ENCODE measurements around the gene SCEL. TPM values are rescaled to one million over a fixed set of nuclear protein-coding genes. Genes with fewer than 3 reads are reported as not detected.

SCEL gene
- total RNA-seq, 1 experiment from 2014 or later, result 1.3 TPM

DNA sequence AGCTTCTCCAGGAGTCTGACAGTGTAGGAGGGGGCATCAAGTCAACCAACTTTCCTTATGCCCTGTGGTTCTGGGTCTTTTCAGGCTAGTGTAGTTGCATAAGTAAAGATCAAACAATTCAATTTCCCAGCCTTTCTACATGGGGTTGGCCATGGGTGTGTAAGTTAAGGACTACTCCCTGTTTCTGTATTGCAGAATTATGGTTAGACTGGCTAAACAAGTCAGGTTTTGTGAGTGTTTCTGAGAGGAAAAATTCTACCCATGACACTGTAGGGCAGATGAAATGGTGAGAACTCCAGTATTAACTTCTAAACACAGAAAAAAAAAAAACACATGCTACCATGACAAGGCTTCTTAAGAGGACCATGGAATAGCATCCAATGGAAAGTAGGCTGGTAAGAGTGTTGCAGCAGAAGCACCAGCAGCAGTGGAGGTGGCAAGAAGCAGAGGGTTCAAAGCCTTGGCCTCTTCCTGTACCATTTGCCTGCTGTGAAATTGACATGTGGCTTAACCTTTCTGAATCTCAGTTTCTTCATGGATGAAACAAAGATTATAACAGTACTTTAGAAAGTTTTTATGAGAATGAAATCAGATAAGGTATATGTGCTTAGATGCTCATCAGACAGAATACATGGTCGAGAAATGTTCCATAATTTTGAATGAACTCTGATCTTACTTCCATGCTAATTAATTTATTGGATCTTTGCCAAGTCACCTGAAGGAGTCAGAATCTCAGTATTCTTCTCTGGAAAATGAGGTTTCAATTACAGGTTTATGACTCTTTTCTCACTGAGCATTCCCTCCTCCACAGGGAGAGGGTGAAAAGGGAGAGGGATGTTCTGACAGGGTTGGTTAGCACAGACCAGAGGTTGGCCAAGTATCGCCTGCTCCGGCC, 11.4 kb upstream of the SCEL start:
- Mint-ChIP-seq H3K4me1 (ENCODE audit: insufficient read depth, unreplicated experiment) (peaks cover 33% of the 10 kb centered on the region), H3K36me3 (ENCODE audit: insufficient read depth, unreplicated experiment) (no peaks in the 10 kb centered on the region), H3K27ac (ENCODE audit: low read depth, unreplicated experiment) (no peak overlapping the region), H3K27me3 (ENCODE audit: insufficient read depth, unreplicated experiment) (no peaks in the 10 kb centered on the region), H3K4me3 (ENCODE audit: unreplicated experiment) (no peak overlapping the region), H3K9me3 (ENCODE audit: unreplicated experiment) (no peaks in the 10 kb centered on the region)
- BruUV-seq (replicated peaks), result no TSS peak
- DNase-seq (ENCODE audit: unreplicated experiment), result no peak
- POLR2A ChIA-PET, result interaction anchor here (1.3 kb wide), 1 partner anchor 10 kb away, joined by 5 read pairs; no protein-coding TSS in a partner anchor
- intact Hi-C loops (cut with micrococcal nuclease), result no loop called here
- CTCF ChIA-PET, result interaction anchor here (0.6 to 1.1 kb wide), 2 partner anchors 9 to 12 kb away, joined by 3 to 5 read pairs; no protein-coding TSS in a partner anchor
- no peak for TF ChIP-seq CTCF (IDR thresholded peaks at IDR 0.05; ENCODE audit: unreplicated experiment)

DNA sequence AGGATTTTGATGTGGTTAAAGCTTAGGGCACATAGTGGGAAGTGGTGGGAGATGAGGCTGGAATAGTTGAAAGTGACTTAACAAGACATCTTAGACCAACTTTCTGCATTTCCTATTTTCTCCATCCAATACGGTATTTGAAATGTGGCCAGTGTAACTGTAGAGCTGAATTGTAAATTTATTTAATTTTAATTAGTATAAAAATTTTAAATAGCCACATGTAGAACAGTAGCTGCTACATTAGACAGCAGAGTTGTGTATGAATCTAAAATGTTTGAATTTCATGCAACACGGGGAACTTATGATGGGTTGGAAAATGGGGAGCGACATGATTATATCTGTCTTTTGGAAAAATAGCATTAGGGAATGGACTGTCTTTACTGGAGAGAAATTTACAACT, 7.1 kb upstream of the SCEL start:
- TF ChIP-seq CTCF (IDR thresholded peaks at IDR 0.05; ENCODE audit: unreplicated experiment), result no peak
- Mint-ChIP-seq H3K36me3 (ENCODE audit: insufficient read depth, unreplicated experiment) (no peaks in the 10 kb centered on the region), H3K27me3 (ENCODE audit: insufficient read depth, unreplicated experiment) (no peaks in the 10 kb centered on the region), H3K9me3 (ENCODE audit: unreplicated experiment) (no peaks in the 10 kb centered on the region), H3K4me3 (ENCODE audit: unreplicated experiment) (no peak overlapping the region), H3K27ac (ENCODE audit: low read depth, unreplicated experiment) (no peak overlapping the region), H3K4me1 (ENCODE audit: insufficient read depth, unreplicated experiment) (peaks cover 8% of the 10 kb centered on the region)
- no TSS peak for BruUV-seq (replicated peaks)
- DNase-seq (ENCODE audit: unreplicated experiment), result no peak
- ChIA-PET POLR2A (interaction anchor here (1.3 kb wide), 1 partner anchor 10 kb away, joined by 4 read pairs; no protein-coding TSS in a partner anchor), CTCF (interaction anchor here (1.0 to 2.8 kb wide), 2 partner anchors 11 to 36 kb away, joined by 4 to 16 read pairs; no protein-coding TSS in a partner anchor)
- intact Hi-C loops (cut with micrococcal nuclease), result no loop called here

DNA sequence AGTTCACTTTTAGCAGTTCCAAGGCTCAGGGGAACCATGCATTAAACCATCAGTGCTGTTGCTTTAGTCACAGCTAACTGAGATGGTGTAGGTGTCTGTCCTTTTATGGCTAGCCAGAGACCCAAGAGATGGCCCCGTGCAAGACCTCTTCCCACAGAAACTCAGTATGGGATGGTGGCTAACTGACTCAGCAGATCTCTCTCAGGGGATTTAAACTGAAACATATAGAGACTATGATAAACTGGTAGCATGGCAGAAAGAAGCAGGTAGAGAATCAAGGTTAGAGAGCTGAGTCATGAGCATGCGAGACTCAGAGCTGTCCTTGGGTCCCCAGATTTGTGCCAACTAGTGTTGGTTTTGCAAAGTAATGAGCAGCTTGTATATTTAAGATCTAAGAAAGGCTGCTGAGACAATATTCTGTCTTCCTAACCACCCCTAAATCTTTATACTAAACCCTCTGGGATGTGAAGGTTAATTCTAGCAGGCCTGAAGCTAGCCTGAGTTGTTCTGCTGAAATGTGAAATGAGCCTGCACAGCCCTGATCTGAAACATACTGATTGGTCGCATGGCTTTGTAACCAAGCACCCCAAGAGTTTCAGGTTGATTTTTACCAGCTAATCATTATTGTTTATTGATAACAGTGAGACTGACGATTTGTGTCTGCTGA, 6.5 kb upstream of the SCEL start:
- ChIA-PET POLR2A (interaction anchor here (1.3 kb wide), 1 partner anchor 9 kb away, joined by 4 read pairs; no protein-coding TSS in a partner anchor), CTCF (interaction anchor here (0.6 to 2.8 kb wide), 4 partner anchors 21 to 674 kb away, joined by 3 to 16 read pairs (median 4); no protein-coding TSS in a partner anchor)
- TF ChIP-seq CTCF (IDR thresholded peaks at IDR 0.05; ENCODE audit: unreplicated experiment), result no peak
- Mint-ChIP-seq H3K9me3 (ENCODE audit: unreplicated experiment) (no peaks in the 10 kb centered on the region), H3K27me3 (ENCODE audit: insufficient read depth, unreplicated experiment) (no peaks in the 10 kb centered on the region), H3K36me3 (ENCODE audit: insufficient read depth, unreplicated experiment) (no peaks in the 10 kb centered on the region), H3K4me1 (ENCODE audit: insufficient read depth, unreplicated experiment) (peaks cover 4% of the 10 kb centered on the region), H3K4me3 (ENCODE audit: unreplicated experiment) (no peak overlapping the region), H3K27ac (ENCODE audit: low read depth, unreplicated experiment) (no peak overlapping the region)
- intact Hi-C loops (cut with micrococcal nuclease), result no loop called here
- no peak for DNase-seq (ENCODE audit: unreplicated experiment)
- no TSS peak for BruUV-seq (replicated peaks)

DNA sequence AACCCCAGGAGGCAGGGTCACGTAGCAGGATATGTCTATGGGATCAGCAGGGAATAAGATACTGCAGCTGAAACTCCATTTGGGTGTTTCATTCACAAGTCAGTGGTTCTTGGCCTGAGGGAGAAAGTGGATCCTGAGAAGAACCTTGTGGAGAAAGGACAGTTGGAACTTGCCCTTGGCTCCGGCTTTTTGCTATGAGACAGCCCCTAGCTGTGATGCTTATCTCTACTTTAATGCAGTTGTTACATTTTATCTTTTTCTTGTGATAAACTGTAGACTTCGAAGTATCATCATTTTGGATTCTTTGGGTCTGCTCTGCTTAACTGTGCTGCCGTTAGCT, 6.0 kb upstream of the SCEL start:
- no peak for DNase-seq (ENCODE audit: unreplicated experiment)
- no peak for TF ChIP-seq CTCF (IDR thresholded peaks at IDR 0.05; ENCODE audit: unreplicated experiment)
- BruUV-seq (replicated peaks), result no TSS peak
- intact Hi-C loops (cut with micrococcal nuclease), result no loop called here
- CTCF ChIA-PET, result interaction anchor here (0.6 to 2.8 kb wide), 5 partner anchors 20 to 675 kb away, joined by 3 to 16 read pairs (median 4); no protein-coding TSS in a partner anchor
- POLR2A ChIA-PET, result interaction anchor here (1.3 kb wide), 1 partner anchor 9 kb away, joined by 4 read pairs; no protein-coding TSS in a partner anchor
- H3K4me1 Mint-ChIP-seq (ENCODE audit: insufficient read depth, unreplicated experiment), result peaks cover 4% of the 10 kb centered on the region
- no peak overlapping the region for H3K27ac Mint-ChIP-seq (ENCODE audit: low read depth, unreplicated experiment)
- H3K4me3 Mint-ChIP-seq (ENCODE audit: unreplicated experiment), result no peak overlapping the region
- H3K9me3 Mint-ChIP-seq (ENCODE audit: unreplicated experiment), result no peaks in the 10 kb centered on the region
- H3K36me3 Mint-ChIP-seq (ENCODE audit: insufficient read depth, unreplicated experiment), result no peaks in the 10 kb centered on the region
- H3K27me3 Mint-ChIP-seq (ENCODE audit: insufficient read depth, unreplicated experiment), result no peaks in the 10 kb centered on the region

Data from MCF 10A (cell line).